WTC11 (cell line): ENCODE measurements around the gene NHS. TPM values are rescaled to one million over a fixed set of nuclear protein-coding genes. Genes with fewer than 3 reads are reported as not detected.

Experiments
- ATAC-seq: fragments of 200-7000 bp; cut with Tn5 transposase; 2 replicates; pipeline ENCODE4 v1.10.0; 2021; ENCODE audit warnings: mild to moderate bottlenecking, moderate library complexity
- CTCF ChIA-PET: fragments of 300-600 bp; sonication (Branson Sonifier 250); formaldehyde crosslinking; loops from one replicate; lab custom pipeline; 2021; ENCODE audit warnings: antibody characterized with exemption; lab: Charles Lee
- POLR2A ChIA-PET: fragments of 350-600 bp; sonication (Branson Sonifier 250); formaldehyde crosslinking; loops from one replicate; lab custom pipeline; 2021; ENCODE audit warnings: antibody characterized with exemption; lab: Charles Lee
- DNase-seq: peaks from one replicate; pipeline ENCODE4 v3.0.0; 2021; ENCODE audit warnings: low spot score
- H3K27ac Mint-ChIP-seq: 2 replicates; pipeline ENCODE4 v1.8.0; 2021; ENCODE audit warnings: mixed read lengths
- H3K27me3 Mint-ChIP-seq: 2 replicates; pipeline ENCODE4 v1.8.0; 2021; ENCODE audit warnings: low read depth, mild to moderate bottlenecking, moderate library complexity, mixed read lengths
- H3K36me3 Mint-ChIP-seq: 2 replicates; pipeline ENCODE4 v1.8.0; 2021; ENCODE audit warnings: mixed read lengths
- H3K4me1 Mint-ChIP-seq: 2 replicates; pipeline ENCODE4 v1.8.0; 2022; ENCODE audit warnings: mixed read lengths
- H3K4me3 Mint-ChIP-seq: 2 replicates; pipeline ENCODE4 v1.8.0; 2021; ENCODE audit warnings: mild to moderate bottlenecking, moderate library complexity, mixed read lengths
- H3K9me3 Mint-ChIP-seq: 2 replicates; pipeline ENCODE4 v1.8.0; 2021; ENCODE audit warnings: mixed read lengths
- FOXP1 ChIP-seq: sonication (generic); formaldehyde crosslinking; IDR thresholded peaks from 2 replicates; pipeline ENCODE4 v1.8.0; 2022; ENCODE audit warnings: missing genetic modification reagents, mild to moderate bottlenecking, moderate library complexity, borderline replicate concordance
- GTF2I ChIP-seq: fragments of 250-450 bp; sonication (Bioruptor Pico); conservative IDR thresholded peaks from 2 replicates; pipeline ENCODE4 v1.4.0; 2021; ENCODE audit warnings: mild to moderate bottlenecking
- HMGA2 ChIP-seq: fragments of 250-450 bp; sonication (Bioruptor Pico); IDR thresholded peaks from 2 replicates; pipeline ENCODE4 v1.4.0; 2021; ENCODE audit warnings: mild to moderate bottlenecking, moderate library complexity
- JUN ChIP-seq: sonication (generic); formaldehyde crosslinking; IDR thresholded peaks from 2 replicates; pipeline ENCODE4 v1.8.0; 2023; ENCODE audit warnings: mild to moderate bottlenecking, missing genetic modification reagents
- MXD4 ChIP-seq: fragments of 250-450 bp; sonication (Bioruptor Pico); IDR thresholded peaks from 2 replicates; pipeline ENCODE4 v1.8.0; 2021; ENCODE audit warnings: mild to moderate bottlenecking, moderate library complexity, borderline replicate concordance
- MYBL2 ChIP-seq: sonication (generic); formaldehyde crosslinking; IDR thresholded peaks from 2 replicates; pipeline ENCODE4 v1.8.1; 2023; ENCODE audit warnings: mild to moderate bottlenecking, moderate library complexity, missing genetic modification reagents
- NR1H2 ChIP-seq: sonication (generic); formaldehyde crosslinking; IDR thresholded peaks from 2 replicates; pipeline ENCODE4 v1.9.0; 2021; ENCODE audit warnings: mild to moderate bottlenecking, moderate library complexity, missing genetic modification reagents
- NR3C1 ChIP-seq: sonication (generic); formaldehyde crosslinking; conservative IDR thresholded peaks from 2 replicates; pipeline ENCODE4 v1.8.1; 2023; ENCODE audit warnings: low read depth, mild to moderate bottlenecking, missing genetic modification reagents
- OVOL2 ChIP-seq: fragments of 250-450 bp; sonication (Bioruptor Pico); IDR thresholded peaks from 2 replicates; pipeline ENCODE4 v1.9.0; 2021; ENCODE audit warnings: mild to moderate bottlenecking, borderline replicate concordance
- SP1 ChIP-seq: sonication (generic); formaldehyde crosslinking; conservative IDR thresholded peaks from 2 replicates; pipeline ENCODE4 v1.8.1; 2022; ENCODE audit warnings: missing genetic modification reagents
- TEAD1 ChIP-seq: sonication (generic); formaldehyde crosslinking; IDR thresholded peaks from 2 replicates; pipeline ENCODE4 v1.8.0; 2022; ENCODE audit warnings: mild to moderate bottlenecking, missing genetic modification reagents
- ZNF396 ChIP-seq: fragments of 250-450 bp; sonication (Bioruptor Pico); IDR thresholded peaks from 2 replicates; pipeline ENCODE4 v1.8.0; 2021; ENCODE audit warnings: mild to moderate bottlenecking, moderate library complexity, borderline replicate concordance
- ZNF416 ChIP-seq: fragments of 250-450 bp; sonication (Bioruptor Pico); IDR thresholded peaks from 2 replicates; pipeline ENCODE4 v1.9.0; 2021; ENCODE audit warnings: mild to moderate bottlenecking, inconsistent platforms
- total RNA-seq: library from RNA; stranded (reverse); gene quantifications from 3 replicates; pipeline ENCODE4 v1.2.3, GENCODE V29; 2021
- TF ChIP-seq, protein P1 (sequence below): sonication (generic); formaldehyde crosslinking; IDR thresholded peaks from 2 replicates; pipeline ENCODE4 v1.8.1; 2023; ENCODE audit warnings: mild to moderate bottlenecking, missing genetic modification reagents, moderate library complexity
- TF ChIP-seq, protein P2 (sequence below): sonication (generic); formaldehyde crosslinking; IDR thresholded peaks from 2 replicates; pipeline ENCODE4 v1.8.0; 2022; ENCODE audit warnings: mild to moderate bottlenecking, missing genetic modification reagents
- TF ChIP-seq, protein P3 (sequence below): sonication (generic); formaldehyde crosslinking; IDR thresholded peaks from 2 replicates; pipeline ENCODE4 v1.8.0; 2023; ENCODE audit warnings: mild to moderate bottlenecking, missing genetic modification reagents
- TF ChIP-seq, protein P4 (sequence below): fragments of 250-450 bp; sonication (Bioruptor Pico); IDR thresholded peaks from 2 replicates; pipeline ENCODE4 v1.9.0; 2021; ENCODE audit warnings: moderate library complexity, mild to moderate bottlenecking, inconsistent platforms, borderline replicate concordance
- TF ChIP-seq, protein P5 (sequence below): sonication (generic); formaldehyde crosslinking; IDR thresholded peaks from 2 replicates; pipeline ENCODE4 v1.8.1; 2022; ENCODE audit warnings: low read depth, missing genetic modification reagents, borderline replicate concordance

The NHS gene
- total RNA-seq, 1 experiment from 2014 or later = 5.8 TPM

DNA sequence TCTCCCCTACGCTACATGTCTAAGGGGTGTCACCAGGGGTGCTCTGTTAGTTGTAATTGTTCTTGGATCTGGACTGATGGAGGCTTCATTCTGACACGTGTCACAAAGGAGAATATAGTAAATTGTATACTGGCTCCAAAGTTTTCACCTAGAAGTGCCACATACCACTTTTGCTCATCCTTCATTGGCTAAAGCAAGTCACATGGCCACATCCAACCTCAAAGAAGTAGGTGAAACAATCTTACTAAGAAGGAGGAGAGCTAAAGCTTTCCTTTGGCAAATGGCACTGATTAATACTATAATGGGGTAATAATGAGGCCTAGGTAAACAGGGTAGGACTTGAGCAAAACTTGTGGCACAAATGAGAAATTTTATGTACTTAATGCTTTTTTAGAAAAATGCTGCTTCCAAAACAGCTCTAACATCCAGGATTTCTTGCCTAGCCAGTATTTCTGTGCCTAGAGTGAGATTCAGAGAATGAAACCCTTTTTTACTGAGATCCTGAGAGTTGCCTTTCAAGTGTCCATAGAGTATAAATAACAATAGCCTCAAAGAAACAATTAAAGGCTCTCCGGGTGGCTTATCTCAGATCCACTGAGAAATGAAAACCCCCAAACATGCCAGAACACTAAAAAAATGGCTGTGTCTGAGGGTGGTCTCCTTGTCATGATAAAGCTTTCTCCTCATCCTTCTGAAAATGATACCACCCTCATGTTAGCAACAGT is 34.7 kb downstream of the NHS start:
- H3K4me1 Mint-ChIP-seq = peaks cover 53% of the 10 kb centered on the region
- DNase-seq (no peak), ATAC-seq (peak; percentile 68)
- POLR2A ChIA-PET = interaction anchor here (1.3 kb wide), 1 partner anchor 13 kb away, joined by 3 read pairs; no protein-coding TSS in a partner anchor
- no peaks in the 10 kb centered on the region for H3K9me3 Mint-ChIP-seq
- H3K36me3 Mint-ChIP-seq = no peaks in the 10 kb centered on the region
- H3K4me3 Mint-ChIP-seq = peak overlapping the region; percentile 42
- TF ChIP-seq, protein P1, sequence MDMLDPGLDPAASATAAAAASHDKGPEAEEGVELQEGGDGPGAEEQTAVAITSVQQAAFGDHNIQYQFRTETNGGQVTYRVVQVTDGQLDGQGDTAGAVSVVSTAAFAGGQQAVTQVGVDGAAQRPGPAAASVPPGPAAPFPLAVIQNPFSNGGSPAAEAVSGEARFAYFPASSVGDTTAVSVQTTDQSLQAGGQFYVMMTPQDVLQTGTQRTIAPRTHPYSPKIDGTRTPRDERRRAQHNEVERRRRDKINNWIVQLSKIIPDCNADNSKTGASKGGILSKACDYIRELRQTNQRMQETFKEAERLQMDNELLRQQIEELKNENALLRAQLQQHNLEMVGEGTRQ = peak; percentile 76
- TF ChIP-seq, protein P2, sequence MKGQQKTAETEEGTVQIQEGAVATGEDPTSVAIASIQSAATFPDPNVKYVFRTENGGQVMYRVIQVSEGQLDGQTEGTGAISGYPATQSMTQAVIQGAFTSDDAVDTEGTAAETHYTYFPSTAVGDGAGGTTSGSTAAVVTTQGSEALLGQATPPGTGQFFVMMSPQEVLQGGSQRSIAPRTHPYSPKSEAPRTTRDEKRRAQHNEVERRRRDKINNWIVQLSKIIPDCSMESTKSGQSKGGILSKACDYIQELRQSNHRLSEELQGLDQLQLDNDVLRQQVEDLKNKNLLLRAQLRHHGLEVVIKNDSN (CRISPR knock-in tag) = peak; percentile 52; the same call in 1 of the 2 replicates
- TF ChIP-seq ZNF416 (CRISPR knock-in tag) = no peak
- TF ChIP-seq TEAD1 (CRISPR knock-in tag) = no peak
- TF ChIP-seq NR1H2 (CRISPR knock-in tag) = no peak
- H3K27me3 Mint-ChIP-seq = peaks cover 20% of the 10 kb centered on the region
- CTCF ChIA-PET = no interaction called here
- H3K27ac Mint-ChIP-seq = no peak overlapping the region

DNA sequence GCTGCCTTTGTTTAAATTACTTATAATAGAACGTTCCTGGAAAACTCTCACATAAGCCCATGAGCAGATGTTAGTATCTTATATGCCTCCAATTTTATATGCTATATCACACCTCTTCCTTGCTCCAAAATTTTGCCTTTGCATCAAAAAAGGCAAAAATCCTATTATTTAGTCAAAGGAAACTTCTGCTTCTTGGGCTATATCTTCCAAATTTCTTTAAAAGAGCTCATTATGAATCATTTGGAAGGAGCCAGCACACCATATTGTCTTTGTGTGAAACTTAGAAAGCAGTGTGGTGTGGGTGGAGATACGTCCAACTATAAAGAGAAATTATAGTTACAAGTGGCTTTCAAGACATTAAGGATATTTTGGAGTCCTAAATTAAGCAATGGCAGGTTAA is 35.7 kb downstream of the NHS start:
- POLR2A ChIA-PET = no interaction called here
- TF ChIP-seq, protein P3, sequence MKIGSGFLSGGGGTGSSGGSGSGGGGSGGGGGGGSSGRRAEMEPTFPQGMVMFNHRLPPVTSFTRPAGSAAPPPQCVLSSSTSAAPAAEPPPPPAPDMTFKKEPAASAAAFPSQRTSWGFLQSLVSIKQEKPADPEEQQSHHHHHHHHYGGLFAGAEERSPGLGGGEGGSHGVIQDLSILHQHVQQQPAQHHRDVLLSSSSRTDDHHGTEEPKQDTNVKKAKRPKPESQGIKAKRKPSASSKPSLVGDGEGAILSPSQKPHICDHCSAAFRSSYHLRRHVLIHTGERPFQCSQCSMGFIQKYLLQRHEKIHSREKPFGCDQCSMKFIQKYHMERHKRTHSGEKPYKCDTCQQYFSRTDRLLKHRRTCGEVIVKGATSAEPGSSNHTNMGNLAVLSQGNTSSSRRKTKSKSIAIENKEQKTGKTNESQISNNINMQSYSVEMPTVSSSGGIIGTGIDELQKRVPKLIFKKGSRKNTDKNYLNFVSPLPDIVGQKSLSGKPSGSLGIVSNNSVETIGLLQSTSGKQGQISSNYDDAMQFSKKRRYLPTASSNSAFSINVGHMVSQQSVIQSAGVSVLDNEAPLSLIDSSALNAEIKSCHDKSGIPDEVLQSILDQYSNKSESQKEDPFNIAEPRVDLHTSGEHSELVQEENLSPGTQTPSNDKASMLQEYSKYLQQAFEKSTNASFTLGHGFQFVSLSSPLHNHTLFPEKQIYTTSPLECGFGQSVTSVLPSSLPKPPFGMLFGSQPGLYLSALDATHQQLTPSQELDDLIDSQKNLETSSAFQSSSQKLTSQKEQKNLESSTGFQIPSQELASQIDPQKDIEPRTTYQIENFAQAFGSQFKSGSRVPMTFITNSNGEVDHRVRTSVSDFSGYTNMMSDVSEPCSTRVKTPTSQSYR (CRISPR knock-in tag) = no peak
- TF ChIP-seq, protein P4, sequence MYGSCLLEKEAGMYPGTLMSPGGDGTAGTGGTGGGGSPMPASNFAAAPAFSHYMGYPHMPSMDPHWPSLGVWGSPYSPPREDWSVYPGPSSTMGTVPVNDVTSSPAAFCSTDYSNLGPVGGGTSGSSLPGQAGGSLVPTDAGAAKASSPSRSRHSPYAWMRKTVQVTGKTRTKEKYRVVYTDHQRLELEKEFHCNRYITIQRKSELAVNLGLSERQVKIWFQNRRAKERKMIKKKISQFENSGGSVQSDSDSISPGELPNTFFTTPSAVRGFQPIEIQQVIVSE (CRISPR knock-in tag) = no peak
- TF ChIP-seq HMGA2 (CRISPR knock-in tag) = no peak
- TF ChIP-seq GTF2I (CRISPR knock-in tag) = no peak
- Mint-ChIP-seq H3K27me3 (peaks cover 17% of the 10 kb centered on the region), H3K9me3 (no peaks in the 10 kb centered on the region), H3K36me3 (no peaks in the 10 kb centered on the region), H3K4me3 (no peak overlapping the region), H3K27ac (no peak overlapping the region), H3K4me1 (peaks cover 62% of the 10 kb centered on the region)
- no peak for DNase-seq
- ATAC-seq = no peak
- CTCF ChIA-PET = no interaction called here

DNA sequence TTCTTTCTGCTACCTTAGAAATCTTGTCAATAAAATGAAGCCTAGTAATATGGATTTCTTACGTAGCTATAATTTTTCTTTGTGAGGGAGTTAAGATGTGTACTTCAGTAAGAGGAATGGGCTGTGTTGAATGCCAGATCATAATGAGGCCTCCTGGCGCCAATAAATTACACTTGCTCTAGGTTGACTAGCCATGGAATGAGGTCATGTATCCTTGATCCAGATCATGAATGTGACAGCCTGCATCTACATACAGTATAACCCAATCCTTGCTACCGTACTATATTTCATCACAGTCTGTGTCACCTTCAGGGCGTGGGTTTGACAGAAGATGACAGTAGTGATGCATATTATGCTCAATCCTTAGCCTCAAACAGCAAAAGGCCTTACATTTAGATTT is 36.2 kb downstream of the NHS start:
- Mint-ChIP-seq H3K27me3 (peaks cover 17% of the 10 kb centered on the region), H3K9me3 (no peaks in the 10 kb centered on the region), H3K4me3 (no peak overlapping the region), H3K27ac (no peak overlapping the region), H3K36me3 (no peaks in the 10 kb centered on the region), H3K4me1 (peaks cover 68% of the 10 kb centered on the region)
- TF ChIP-seq, protein P5, sequence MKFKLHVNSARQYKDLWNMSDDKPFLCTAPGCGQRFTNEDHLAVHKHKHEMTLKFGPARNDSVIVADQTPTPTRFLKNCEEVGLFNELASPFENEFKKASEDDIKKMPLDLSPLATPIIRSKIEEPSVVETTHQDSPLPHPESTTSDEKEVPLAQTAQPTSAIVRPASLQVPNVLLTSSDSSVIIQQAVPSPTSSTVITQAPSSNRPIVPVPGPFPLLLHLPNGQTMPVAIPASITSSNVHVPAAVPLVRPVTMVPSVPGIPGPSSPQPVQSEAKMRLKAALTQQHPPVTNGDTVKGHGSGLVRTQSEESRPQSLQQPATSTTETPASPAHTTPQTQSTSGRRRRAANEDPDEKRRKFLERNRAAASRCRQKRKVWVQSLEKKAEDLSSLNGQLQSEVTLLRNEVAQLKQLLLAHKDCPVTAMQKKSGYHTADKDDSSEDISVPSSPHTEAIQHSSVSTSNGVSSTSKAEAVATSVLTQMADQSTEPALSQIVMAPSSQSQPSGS (CRISPR knock-in tag) = no peak
- DNase-seq = no peak
- ChIA-PET CTCF (no interaction called here), POLR2A (no interaction called here)
- ATAC-seq = no peak

DNA sequence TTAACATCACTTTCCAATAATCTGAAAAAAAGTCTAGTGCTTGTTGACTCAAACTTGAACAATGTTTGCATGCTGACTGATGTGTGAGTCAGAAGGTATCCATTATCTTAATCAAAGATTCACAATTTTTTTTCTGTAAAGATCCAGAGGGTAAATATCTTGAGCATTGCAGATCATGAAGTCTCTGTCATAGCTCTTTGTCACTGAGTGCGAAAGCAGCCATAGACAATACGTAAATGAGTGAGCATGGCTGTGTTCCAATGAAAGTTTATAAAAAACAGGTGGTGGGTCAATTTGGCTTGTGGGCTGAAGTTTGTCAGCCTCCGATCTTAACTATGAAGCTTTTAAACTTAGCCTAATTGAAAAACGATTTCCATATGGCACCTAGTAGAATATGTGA is 37.7 kb downstream of the NHS start:
- no peak for ATAC-seq
- Mint-ChIP-seq H3K36me3 (no peaks in the 10 kb centered on the region), H3K4me1 (peaks cover 70% of the 10 kb centered on the region), H3K4me3 (no peak overlapping the region), H3K27me3 (peaks cover 6% of the 10 kb centered on the region), H3K27ac (no peak overlapping the region), H3K9me3 (no peaks in the 10 kb centered on the region)
- CTCF ChIA-PET = no interaction called here
- DNase-seq = no peak
- POLR2A ChIA-PET = no interaction called here
- no peak for TF ChIP-seq OVOL2 (CRISPR knock-in tag)
- no peak for TF ChIP-seq ZNF396 (CRISPR knock-in tag)
- no peak for TF ChIP-seq FOXP1 (CRISPR knock-in tag)
- TF ChIP-seq JUN (CRISPR knock-in tag) = no peak
- TF ChIP-seq MXD4 (CRISPR knock-in tag) = no peak
- TF ChIP-seq, protein P1 = no peak
- TF ChIP-seq, protein P2 (CRISPR knock-in tag) = no peak
- no peak for TF ChIP-seq NR3C1 (CRISPR knock-in tag)
- TF ChIP-seq, protein P5 (CRISPR knock-in tag) = no peak
- TF ChIP-seq MYBL2 (CRISPR knock-in tag) = no peak
- TF ChIP-seq SP1 (CRISPR knock-in tag) = no peak
